ENCODE data around the gene OR2V1. TPM values are rescaled to one million over a fixed set of nuclear protein-coding genes. Genes with fewer than 3 reads are reported as not detected.

The OR2V1 gene
- total and polyA plus RNA-seq, 2 of the 4 experiments (the other 2 are of a cell fraction) = not detected

DNA sequence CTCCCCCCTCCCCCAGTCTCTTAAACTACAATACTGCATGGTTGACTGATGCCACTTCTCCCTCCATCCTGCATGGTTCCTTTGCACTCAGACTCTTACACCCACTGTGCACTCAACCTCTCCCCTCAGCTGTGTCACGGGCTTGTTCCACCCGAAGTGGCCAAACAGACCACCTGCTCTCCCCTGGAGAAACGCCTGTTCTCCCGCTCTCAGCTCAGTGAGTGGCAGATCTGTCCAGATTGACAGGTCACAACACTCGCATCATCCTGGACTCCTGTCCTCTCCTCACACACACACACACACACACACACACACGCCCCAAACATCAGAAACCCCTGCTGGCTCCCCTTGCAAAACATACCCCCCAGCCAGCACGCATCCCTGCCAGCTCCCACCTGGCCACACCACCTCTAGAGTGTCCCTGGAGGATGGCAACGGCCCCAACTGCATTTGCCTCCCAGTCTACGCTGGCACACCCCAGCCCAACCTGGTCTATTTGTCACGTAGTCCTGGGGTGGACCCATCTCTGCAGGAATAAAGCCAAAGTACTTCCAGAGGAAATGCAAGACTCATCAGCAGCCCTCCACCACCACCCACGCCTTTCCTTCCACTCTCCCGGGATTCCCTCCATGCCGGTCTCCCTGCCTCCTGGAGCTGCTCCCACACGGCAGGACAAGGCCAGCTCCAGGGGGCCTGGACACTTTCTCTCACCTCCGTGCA, 2.9 kb downstream of the OR2V1 start:
- Histone ChIP-seq H2AK9ac (replicated peaks; ENCODE audit: low read depth, low read length, poor library complexity) (no peak overlapping the region), H4K91ac (ENCODE audit: insufficient read depth, low read depth, low read length) (no peak overlapping the region), H3K4me1 (ENCODE audit: control insufficient read depth, insufficient read depth, low read length) (no peaks in the 10 kb centered on the region), H2BK5ac (ENCODE audit: low read depth, low read length, poor library complexity, severe bottlenecking) (no peak overlapping the region), H2BK15ac (ENCODE audit: low read depth, low read length) (no peak overlapping the region), H2BK20ac (ENCODE audit: low read depth, low read length) (no peak overlapping the region), H4K5ac (ENCODE audit: low read depth, low read length) (no peak overlapping the region), H3K9me3 (ENCODE audit: control insufficient read depth, insufficient read depth, low read length) (peaks cover 3% of the 10 kb centered on the region; the same call in 1 of the 2 replicates), H3K79me1 (ENCODE audit: low read depth in 1 of 2, low read length in 2 of 2) (no peaks in the 10 kb centered on the region), H3K27me3 (ENCODE audit: control insufficient read depth, insufficient read depth, low read length) (peaks cover 4% of the 10 kb centered on the region; the same call in 1 of the 2 replicates), H4K8ac (ENCODE audit: low read depth in 2 of 2, low read length in 2 of 2) (no peak overlapping the region), H3K56ac (ENCODE audit: extremely low read depth, insufficient read depth, low read length) (no peak overlapping the region), H2AK5ac (ENCODE audit: low read depth, low read length) (no peak overlapping the region), H3K4me3 (ENCODE audit: insufficient read depth, low read depth, low read length) (no peak overlapping the region), H2AFZ (replicated peaks; ENCODE audit: low read length, poor library complexity) (peak overlapping the region; percentile 40), H3K9me1 (ENCODE audit: insufficient read depth, low read length) (no peaks in the 10 kb centered on the region), H3K14ac (replicated peaks; ENCODE audit: low read depth, low read length) (no peak overlapping the region), H3K4ac (ENCODE audit: low read depth, low read length) (no peak overlapping the region), H3K27ac (ENCODE audit: insufficient read depth, low read length) (no peak overlapping the region), H4K20me1 (ENCODE audit: insufficient read depth, low read length) (no peaks in the 10 kb centered on the region), H3K23ac (ENCODE audit: low read depth, low read length) (no peak overlapping the region), H3K9ac (ENCODE audit: low read depth, low read length) (no peak overlapping the region), H3K36me3 (ENCODE audit: control insufficient read depth, insufficient read depth, low read length) (no peaks in the 10 kb centered on the region), H2BK120ac (ENCODE audit: low read depth, low read length) (no peak overlapping the region), H3K4me2 (ENCODE audit: low read depth, low read length) (no peak overlapping the region), H3K18ac (ENCODE audit: low read depth, low read length) (no peak overlapping the region)
- TF ChIP-seq, protein P1, sequence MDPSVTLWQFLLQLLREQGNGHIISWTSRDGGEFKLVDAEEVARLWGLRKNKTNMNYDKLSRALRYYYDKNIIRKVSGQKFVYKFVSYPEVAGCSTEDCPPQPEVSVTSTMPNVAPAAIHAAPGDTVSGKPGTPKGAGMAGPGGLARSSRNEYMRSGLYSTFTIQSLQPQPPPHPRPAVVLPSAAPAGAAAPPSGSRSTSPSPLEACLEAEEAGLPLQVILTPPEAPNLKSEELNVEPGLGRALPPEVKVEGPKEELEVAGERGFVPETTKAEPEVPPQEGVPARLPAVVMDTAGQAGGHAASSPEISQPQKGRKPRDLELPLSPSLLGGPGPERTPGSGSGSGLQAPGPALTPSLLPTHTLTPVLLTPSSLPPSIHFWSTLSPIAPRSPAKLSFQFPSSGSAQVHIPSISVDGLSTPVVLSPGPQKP (IDR thresholded peaks at IDR 0.05; ENCODE audit: borderline replicate concordance, low read depth, low read length) = no peak
- TF ChIP-seq BHLHE40 (IDR thresholded peaks at IDR 0.05; ENCODE audit: low read depth, low read length) (no peak), MAFK (IDR thresholded peaks at IDR 0.05; ENCODE audit: low read depth, low read length) (no peak), CEBPB (IDR thresholded peaks at IDR 0.05; ENCODE audit: low read depth, low read length) (no peak), RFX5 (IDR thresholded peaks at IDR 0.05; ENCODE audit: low read depth, low read length) (no peak), NFE2L2 (IDR thresholded peaks at IDR 0.05; ENCODE audit: low read depth, low read length) (no peak), POLR2A (IDR thresholded peaks at IDR 0.05; ENCODE audit: low read depth, low read length) (no peak), SMC3 (IDR thresholded peaks at IDR 0.05; ENCODE audit: low read depth, low read length) (no peak), MAZ (IDR thresholded peaks at IDR 0.05; ENCODE audit: borderline replicate concordance, low read depth, low read length) (no peak), CHD1 (IDR thresholded peaks at IDR 0.05; ENCODE audit: low read depth, low read length) (no peak), FOS (IDR thresholded peaks at IDR 0.05; ENCODE audit: low read depth, low read length) (no peak), RCOR1 (IDR thresholded peaks at IDR 0.05; ENCODE audit: insufficient replicate concordance, low read length) (no peak), RAD21 (IDR thresholded peaks at IDR 0.05; ENCODE audit: low read length) (no peak), MXI1 (IDR thresholded peaks at IDR 0.05; ENCODE audit: borderline replicate concordance, low read depth, low read length) (no peak)
- TF ChIP-seq, protein P2, sequence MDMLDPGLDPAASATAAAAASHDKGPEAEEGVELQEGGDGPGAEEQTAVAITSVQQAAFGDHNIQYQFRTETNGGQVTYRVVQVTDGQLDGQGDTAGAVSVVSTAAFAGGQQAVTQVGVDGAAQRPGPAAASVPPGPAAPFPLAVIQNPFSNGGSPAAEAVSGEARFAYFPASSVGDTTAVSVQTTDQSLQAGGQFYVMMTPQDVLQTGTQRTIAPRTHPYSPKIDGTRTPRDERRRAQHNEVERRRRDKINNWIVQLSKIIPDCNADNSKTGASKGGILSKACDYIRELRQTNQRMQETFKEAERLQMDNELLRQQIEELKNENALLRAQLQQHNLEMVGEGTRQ (IDR thresholded peaks at IDR 0.05; ENCODE audit: low read depth, low read length) = no peak
- TF ChIP-seq, protein P3, sequence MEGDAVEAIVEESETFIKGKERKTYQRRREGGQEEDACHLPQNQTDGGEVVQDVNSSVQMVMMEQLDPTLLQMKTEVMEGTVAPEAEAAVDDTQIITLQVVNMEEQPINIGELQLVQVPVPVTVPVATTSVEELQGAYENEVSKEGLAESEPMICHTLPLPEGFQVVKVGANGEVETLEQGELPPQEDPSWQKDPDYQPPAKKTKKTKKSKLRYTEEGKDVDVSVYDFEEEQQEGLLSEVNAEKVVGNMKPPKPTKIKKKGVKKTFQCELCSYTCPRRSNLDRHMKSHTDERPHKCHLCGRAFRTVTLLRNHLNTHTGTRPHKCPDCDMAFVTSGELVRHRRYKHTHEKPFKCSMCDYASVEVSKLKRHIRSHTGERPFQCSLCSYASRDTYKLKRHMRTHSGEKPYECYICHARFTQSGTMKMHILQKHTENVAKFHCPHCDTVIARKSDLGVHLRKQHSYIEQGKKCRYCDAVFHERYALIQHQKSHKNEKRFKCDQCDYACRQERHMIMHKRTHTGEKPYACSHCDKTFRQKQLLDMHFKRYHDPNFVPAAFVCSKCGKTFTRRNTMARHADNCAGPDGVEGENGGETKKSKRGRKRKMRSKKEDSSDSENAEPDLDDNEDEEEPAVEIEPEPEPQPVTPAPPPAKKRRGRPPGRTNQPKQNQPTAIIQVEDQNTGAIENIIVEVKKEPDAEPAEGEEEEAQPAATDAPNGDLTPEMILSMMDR (conservative IDR thresholded peaks at IDR 0.05; ENCODE audit: low read depth, low read length) = no peak
- ATAC-seq (ENCODE audit: low read depth) (no peak), DNase-seq (no peak)
- intact Hi-C loops (cut with micrococcal nuclease) = no loop called here
- no TSS peak for BruUV-seq (replicated peaks)
- dilution Hi-C loops (cut with HindIII; ENCODE audit: low sequenced_read_pairs, unreplicated experiment) = no loop called here
- POLR2A ChIA-PET (ENCODE audit: unreplicated experiment) = interaction anchor here (0.6 kb wide), 1 partner anchor 37 kb away, joined by 4 read pairs; no protein-coding TSS in a partner anchor
- CTCF ChIA-PET = no interaction called here
- in situ Hi-C loops (cut with MboI; ENCODE audit: low sequenced_read_pairs) = no loop called here
- WGBS, 2 experiments (ENCODE audit: extremely low coverage in 2 of 2, insufficient read length in 1 of 2) = 40% methylated on average over 8 of the region's 15 CpGs; no CpG with 5 or more reads in 1 of the 2 experiments
